GM23338 (cell line): ENCODE results near the gene DNAI1. TPM values are rescaled to one million over a fixed set of nuclear protein-coding genes. Genes with fewer than 3 reads are reported as not detected.

Source experiments
- ATAC-seq: fragments of 200-7000 bp; cut with Tn5 transposase; 3 replicates; pipeline ENCODE4 v1.9.1; 2020
- DNase-seq: peaks from one replicate; pipeline ENCODE4 v3.0.0-alpha.2; 2015; ENCODE audit warnings: low spot score
- H2AFZ ChIP-seq: fragments of 200-600 bp; sonication (generic); 2 replicates; pipeline ENCODE4 v1.8.0; 2016; ENCODE audit warnings: antibody characterized with exemption, mild to moderate bottlenecking, moderate library complexity
- H3F3A ChIP-seq: fragments of 200-600 bp; sonication (generic); replicated peaks from 2 replicates; pipeline ENCODE4 v1.8.0; 2017; ENCODE audit warnings: antibody characterized with exemption, mixed run types, low read depth
- H3K27ac ChIP-seq: fragments of 200-600 bp; sonication (generic); 2 replicates; pipeline ENCODE4 v1.6.1; 2016; ENCODE audit warnings: low read depth
- H3K27me3 ChIP-seq: fragments of 200-600 bp; sonication (generic); 2 replicates; pipeline ENCODE4 v1.8.0; 2016; ENCODE audit warnings: mild to moderate bottlenecking, mixed run types, moderate library complexity; ENCODE audit not compliant: insufficient read depth
- H3K36me3 ChIP-seq: fragments of 200-600 bp; sonication (generic); 2 replicates; pipeline ENCODE4 v1.8.0; 2016; ENCODE audit warnings: mild to moderate bottlenecking; ENCODE audit not compliant: insufficient read depth
- H3K4me1 ChIP-seq: fragments of 200-600 bp; sonication (generic); 2 replicates; pipeline ENCODE4 v1.8.0; 2016; ENCODE audit warnings: mild to moderate bottlenecking, moderate library complexity; ENCODE audit not compliant: insufficient read depth
- H3K4me2 ChIP-seq: fragments of 200-600 bp; sonication (generic); 2 replicates; pipeline ENCODE4 v1.7.1; 2017; ENCODE audit warnings: mixed run types
- H3K4me3 ChIP-seq: fragments of 200-600 bp; sonication (generic); 2 replicates; pipeline ENCODE4 v1.6.1; 2016; ENCODE audit warnings: mixed run types
- H3K79me2 ChIP-seq: fragments of 200-600 bp; sonication (generic); replicated peaks from 2 replicates; pipeline ENCODE4 v1.8.0; 2017; ENCODE audit warnings: mild to moderate bottlenecking; ENCODE audit not compliant: insufficient read depth
- H3K9me2 ChIP-seq: fragments of 200-600 bp; sonication (generic); 2 replicates; pipeline ENCODE4 v1.8.0; 2017; ENCODE audit not compliant: insufficient read depth
- H4K20me1 ChIP-seq: fragments of 200-600 bp; sonication (generic); replicated peaks from 2 replicates; pipeline ENCODE4 v1.8.0; 2017; ENCODE audit warnings: mild to moderate bottlenecking; ENCODE audit not compliant: insufficient read depth
- H3K27ac Mint-ChIP-seq: 2 replicates; pipeline ENCODE4 v1.8.0; 2020; ENCODE audit warnings: inconsistent platforms, mild to moderate bottlenecking, moderate library complexity, mixed read lengths
- H3K27me3 Mint-ChIP-seq: 3 replicates; pipeline ENCODE4 v1.8.0; 2022; ENCODE audit warnings: low read depth, mild to moderate bottlenecking, moderate library complexity, mixed read lengths, inconsistent platforms; ENCODE audit not compliant: insufficient read depth, poor library complexity
- H3K36me3 Mint-ChIP-seq: 3 replicates; pipeline ENCODE4 v1.8.0; 2021; ENCODE audit warnings: low read depth, mild to moderate bottlenecking, inconsistent platforms, moderate library complexity, mixed read lengths
- H3K4me1 Mint-ChIP-seq: 3 replicates; pipeline ENCODE4 v1.8.0; 2020; ENCODE audit warnings: mild to moderate bottlenecking, inconsistent platforms, mixed read lengths
- H3K4me3 Mint-ChIP-seq: 3 replicates; pipeline ENCODE4 v1.8.0; 2021; ENCODE audit warnings: moderate library complexity, mild to moderate bottlenecking, inconsistent platforms, mixed read lengths
- H3K9me3 Mint-ChIP-seq: 3 replicates; pipeline ENCODE4 v1.8.0; 2020; ENCODE audit warnings: moderate library complexity, mild to moderate bottlenecking, inconsistent platforms, mixed read lengths
- CREB1 ChIP-seq: fragments of 250-450 bp; sonication (Bioruptor Pico); IDR thresholded peaks from 2 replicates; pipeline ENCODE4 v1.5.0; 2020; ENCODE audit warnings: low read depth, mild to moderate bottlenecking, moderate library complexity
- EZH2 ChIP-seq: fragments of 200-600 bp; sonication (generic); IDR thresholded peaks from one replicate; pipeline ENCODE4 v1.8.0; 2017; ENCODE audit warnings: antibody characterized with exemption, mild to moderate bottlenecking, low read depth; ENCODE audit not compliant: unreplicated experiment
- EZH2phosphoT487 ChIP-seq: fragments of 200-600 bp; sonication (generic); IDR thresholded peaks from one replicate; pipeline ENCODE4 v1.8.1; 2018; ENCODE audit warnings: antibody characterized with exemption; ENCODE audit not compliant: unreplicated experiment
- JUNB ChIP-seq: IDR thresholded peaks from one replicate; pipeline ENCODE4 v1.6.1; 2016; ENCODE audit warnings: antibody characterized with exemption; ENCODE audit not compliant: unreplicated experiment
- NANOG ChIP-seq: IDR thresholded peaks from 2 replicates; pipeline ENCODE4 v1.6.1; 2016; ENCODE audit warnings: antibody characterized with exemption, borderline replicate concordance
- POLR2AphosphoS5 ChIP-seq: IDR thresholded peaks from 2 replicates; pipeline ENCODE4 v1.6.1; 2016; ENCODE audit warnings: antibody characterized with exemption, low read depth
- STAT1 ChIP-seq: IDR thresholded peaks from one replicate; pipeline ENCODE4 v1.6.1; 2016; ENCODE audit warnings: antibody characterized with exemption; ENCODE audit not compliant: unreplicated experiment
- ZNF114 ChIP-seq: fragments of 250-450 bp; sonication (Bioruptor Pico); IDR thresholded peaks from 2 replicates; pipeline ENCODE4 v1.5.0; 2020; ENCODE audit warnings: mild to moderate bottlenecking, moderate library complexity
- ZNF331 ChIP-seq: fragments of 250-450 bp; sonication (Bioruptor Pico); IDR thresholded peaks from 2 replicates; pipeline ENCODE4 v1.5.0; 2020; ENCODE audit warnings: low read depth, mild to moderate bottlenecking, moderate library complexity
- polyA plus RNA-seq: library from polyadenylated mRNA; unstranded; fragments of >200 nt; fragmentation: Nextera tagmentation; extraction: Ambion mirVana; gene quantifications from 2 replicates; pipeline ENCODE4 v1.2.1, GENCODE V29; 2016
- total RNA-seq: library from RNA; depleted of rRNA; stranded (reverse); fragments of >200 nt; shearing (Covaris generic); gene quantifications from 2 replicates; pipeline ENCODE4 v1.2.3, GENCODE V29; 2014
- TF ChIP-seq, protein P1 (sequence below): IDR thresholded peaks from 2 replicates; pipeline ENCODE4 v1.6.1; 2016; ENCODE audit warnings: antibody characterized with exemption
- TF ChIP-seq, protein P2 (sequence below): fragments of 250-450 bp; sonication (Bioruptor Pico); IDR thresholded peaks from 2 replicates; pipeline ENCODE4 v1.5.0; 2020; ENCODE audit warnings: mild to moderate bottlenecking, moderate library complexity
- TF ChIP-seq, protein P3 (sequence below), 2 experiments: fragments of 200-600 bp in 1 of 2; sonication (generic) in 1 of 2; conservative IDR thresholded peaks; 2 replicates each; pipeline versions ENCODE4 v1.5.1 to v1.6.1; 2016 to 2017; ENCODE audit warnings: antibody characterized with exemption in 2 of 2, low read depth in 2 of 2, mild to moderate bottlenecking in 2 of 2, moderate library complexity in 1 of 2

The DNAI1 gene
- total and polyA plus RNA-seq, 2 experiments from 2014 or later: 1.0 to 1.1 TPM

DNA sequence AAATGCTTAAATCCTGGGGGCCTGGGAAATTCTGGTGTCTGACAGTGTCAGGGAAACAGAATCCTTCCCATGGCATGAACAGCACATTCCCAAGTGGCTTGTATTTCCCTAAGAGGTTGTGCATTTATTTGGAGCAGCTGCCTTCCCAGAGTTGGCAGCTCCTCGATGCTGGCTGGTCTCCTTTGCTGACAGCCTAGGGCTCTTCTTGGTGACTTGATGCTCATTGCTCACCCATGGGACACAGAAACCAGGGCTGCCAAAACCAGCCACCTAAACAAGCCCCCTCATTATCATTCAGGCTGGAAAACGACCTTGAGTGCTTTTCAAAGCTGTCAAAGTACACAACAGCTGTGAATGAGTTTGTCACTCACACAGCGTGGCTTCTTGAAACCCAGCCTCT, 39.9 kb downstream of the DNAI1 start:
- peaks cover 6% of the 10 kb centered on the region for H3K27me3 Mint-ChIP-seq
- H3K4me1 ChIP-seq: 0 out of 2 replicates have a peak, but pooled peaks cover 6% of the 10 kb centered on the region
- no peak for DNase-seq
- H3K4me2 ChIP-seq: no peak overlapping the region
- H3K27ac ChIP-seq: no peak overlapping the region
- H3K36me3 ChIP-seq: no peaks in the 10 kb centered on the region
- H3K4me3 ChIP-seq: no peak overlapping the region
- H4K20me1 ChIP-seq: no peaks in the 10 kb centered on the region
- H3K36me3 Mint-ChIP-seq: no peaks in the 10 kb centered on the region
- H3F3A ChIP-seq: no peaks in the 10 kb centered on the region
- H3K9me2 ChIP-seq: no peaks in the 10 kb centered on the region
- H3K27me3 ChIP-seq: no peaks in the 10 kb centered on the region
- ATAC-seq: no peak
- no peaks in the 10 kb centered on the region for H3K79me2 ChIP-seq
- H3K4me1 Mint-ChIP-seq: peaks cover 2% of the 10 kb centered on the region; the same call in 1 of the 3 replicates
- TF ChIP-seq EZH2phosphoT487 (no peak), NANOG (no peak), POLR2AphosphoS5 (no peak), CREB1 (no peak), JUNB (no peak), ZNF114 (CRISPR knock-in tag) (no peak), STAT1 (no peak)
- TF ChIP-seq, protein P1, sequence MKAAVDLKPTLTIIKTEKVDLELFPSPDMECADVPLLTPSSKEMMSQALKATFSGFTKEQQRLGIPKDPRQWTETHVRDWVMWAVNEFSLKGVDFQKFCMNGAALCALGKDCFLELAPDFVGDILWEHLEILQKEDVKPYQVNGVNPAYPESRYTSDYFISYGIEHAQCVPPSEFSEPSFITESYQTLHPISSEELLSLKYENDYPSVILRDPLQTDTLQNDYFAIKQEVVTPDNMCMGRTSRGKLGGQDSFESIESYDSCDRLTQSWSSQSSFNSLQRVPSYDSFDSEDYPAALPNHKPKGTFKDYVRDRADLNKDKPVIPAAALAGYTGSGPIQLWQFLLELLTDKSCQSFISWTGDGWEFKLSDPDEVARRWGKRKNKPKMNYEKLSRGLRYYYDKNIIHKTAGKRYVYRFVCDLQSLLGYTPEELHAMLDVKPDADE: no peak
- H3K27ac Mint-ChIP-seq: no peak overlapping the region
- H3K9me3 Mint-ChIP-seq: no peaks in the 10 kb centered on the region
- no peak overlapping the region for H2AFZ ChIP-seq
- no peak overlapping the region for H3K4me3 Mint-ChIP-seq

DNA sequence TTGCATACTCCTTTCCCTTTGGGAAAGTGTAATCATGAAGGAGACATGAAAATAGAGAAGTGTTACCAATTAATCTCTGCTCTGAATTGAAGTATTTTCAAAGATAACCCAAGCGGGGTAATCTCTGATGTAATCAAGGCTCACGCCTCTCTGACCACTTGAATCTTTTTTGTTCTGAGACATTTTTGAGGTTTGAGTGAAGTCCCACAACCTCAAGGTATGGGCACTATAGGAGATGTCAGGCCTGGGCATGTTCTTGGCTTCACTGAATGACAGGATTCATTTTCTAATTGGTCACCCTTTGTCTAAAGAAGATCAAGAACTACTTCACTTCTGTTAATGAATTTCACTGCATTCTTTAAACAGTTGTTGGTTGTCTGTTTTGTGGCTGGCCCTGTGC, 40.5 kb downstream of the DNAI1 start:
- Histone ChIP-seq H3F3A (no peaks in the 10 kb centered on the region), H3K4me2 (no peak overlapping the region), H3K36me3 (no peaks in the 10 kb centered on the region), H3K4me3 (no peak overlapping the region), H3K79me2 (no peaks in the 10 kb centered on the region), H3K27ac (no peak overlapping the region), H3K4me1 (0 out of 2 replicates have a peak, but pooled peaks cover 6% of the 10 kb centered on the region), H4K20me1 (no peaks in the 10 kb centered on the region), H2AFZ (no peak overlapping the region), H3K9me2 (no peaks in the 10 kb centered on the region), H3K27me3 (no peaks in the 10 kb centered on the region)
- H3K9me3 Mint-ChIP-seq: no peaks in the 10 kb centered on the region
- H3K27me3 Mint-ChIP-seq: peaks cover 6% of the 10 kb centered on the region
- no peak overlapping the region for H3K4me3 Mint-ChIP-seq
- H3K27ac Mint-ChIP-seq: no peak overlapping the region
- TF ChIP-seq JUNB (no peak), ZNF331 (CRISPR knock-in tag) (no peak), ZNF114 (CRISPR knock-in tag) (no peak), POLR2AphosphoS5 (no peak), EZH2 (no peak), STAT1 (no peak), NANOG (no peak)
- TF ChIP-seq, protein P1: no peak
- TF ChIP-seq, protein P2, sequence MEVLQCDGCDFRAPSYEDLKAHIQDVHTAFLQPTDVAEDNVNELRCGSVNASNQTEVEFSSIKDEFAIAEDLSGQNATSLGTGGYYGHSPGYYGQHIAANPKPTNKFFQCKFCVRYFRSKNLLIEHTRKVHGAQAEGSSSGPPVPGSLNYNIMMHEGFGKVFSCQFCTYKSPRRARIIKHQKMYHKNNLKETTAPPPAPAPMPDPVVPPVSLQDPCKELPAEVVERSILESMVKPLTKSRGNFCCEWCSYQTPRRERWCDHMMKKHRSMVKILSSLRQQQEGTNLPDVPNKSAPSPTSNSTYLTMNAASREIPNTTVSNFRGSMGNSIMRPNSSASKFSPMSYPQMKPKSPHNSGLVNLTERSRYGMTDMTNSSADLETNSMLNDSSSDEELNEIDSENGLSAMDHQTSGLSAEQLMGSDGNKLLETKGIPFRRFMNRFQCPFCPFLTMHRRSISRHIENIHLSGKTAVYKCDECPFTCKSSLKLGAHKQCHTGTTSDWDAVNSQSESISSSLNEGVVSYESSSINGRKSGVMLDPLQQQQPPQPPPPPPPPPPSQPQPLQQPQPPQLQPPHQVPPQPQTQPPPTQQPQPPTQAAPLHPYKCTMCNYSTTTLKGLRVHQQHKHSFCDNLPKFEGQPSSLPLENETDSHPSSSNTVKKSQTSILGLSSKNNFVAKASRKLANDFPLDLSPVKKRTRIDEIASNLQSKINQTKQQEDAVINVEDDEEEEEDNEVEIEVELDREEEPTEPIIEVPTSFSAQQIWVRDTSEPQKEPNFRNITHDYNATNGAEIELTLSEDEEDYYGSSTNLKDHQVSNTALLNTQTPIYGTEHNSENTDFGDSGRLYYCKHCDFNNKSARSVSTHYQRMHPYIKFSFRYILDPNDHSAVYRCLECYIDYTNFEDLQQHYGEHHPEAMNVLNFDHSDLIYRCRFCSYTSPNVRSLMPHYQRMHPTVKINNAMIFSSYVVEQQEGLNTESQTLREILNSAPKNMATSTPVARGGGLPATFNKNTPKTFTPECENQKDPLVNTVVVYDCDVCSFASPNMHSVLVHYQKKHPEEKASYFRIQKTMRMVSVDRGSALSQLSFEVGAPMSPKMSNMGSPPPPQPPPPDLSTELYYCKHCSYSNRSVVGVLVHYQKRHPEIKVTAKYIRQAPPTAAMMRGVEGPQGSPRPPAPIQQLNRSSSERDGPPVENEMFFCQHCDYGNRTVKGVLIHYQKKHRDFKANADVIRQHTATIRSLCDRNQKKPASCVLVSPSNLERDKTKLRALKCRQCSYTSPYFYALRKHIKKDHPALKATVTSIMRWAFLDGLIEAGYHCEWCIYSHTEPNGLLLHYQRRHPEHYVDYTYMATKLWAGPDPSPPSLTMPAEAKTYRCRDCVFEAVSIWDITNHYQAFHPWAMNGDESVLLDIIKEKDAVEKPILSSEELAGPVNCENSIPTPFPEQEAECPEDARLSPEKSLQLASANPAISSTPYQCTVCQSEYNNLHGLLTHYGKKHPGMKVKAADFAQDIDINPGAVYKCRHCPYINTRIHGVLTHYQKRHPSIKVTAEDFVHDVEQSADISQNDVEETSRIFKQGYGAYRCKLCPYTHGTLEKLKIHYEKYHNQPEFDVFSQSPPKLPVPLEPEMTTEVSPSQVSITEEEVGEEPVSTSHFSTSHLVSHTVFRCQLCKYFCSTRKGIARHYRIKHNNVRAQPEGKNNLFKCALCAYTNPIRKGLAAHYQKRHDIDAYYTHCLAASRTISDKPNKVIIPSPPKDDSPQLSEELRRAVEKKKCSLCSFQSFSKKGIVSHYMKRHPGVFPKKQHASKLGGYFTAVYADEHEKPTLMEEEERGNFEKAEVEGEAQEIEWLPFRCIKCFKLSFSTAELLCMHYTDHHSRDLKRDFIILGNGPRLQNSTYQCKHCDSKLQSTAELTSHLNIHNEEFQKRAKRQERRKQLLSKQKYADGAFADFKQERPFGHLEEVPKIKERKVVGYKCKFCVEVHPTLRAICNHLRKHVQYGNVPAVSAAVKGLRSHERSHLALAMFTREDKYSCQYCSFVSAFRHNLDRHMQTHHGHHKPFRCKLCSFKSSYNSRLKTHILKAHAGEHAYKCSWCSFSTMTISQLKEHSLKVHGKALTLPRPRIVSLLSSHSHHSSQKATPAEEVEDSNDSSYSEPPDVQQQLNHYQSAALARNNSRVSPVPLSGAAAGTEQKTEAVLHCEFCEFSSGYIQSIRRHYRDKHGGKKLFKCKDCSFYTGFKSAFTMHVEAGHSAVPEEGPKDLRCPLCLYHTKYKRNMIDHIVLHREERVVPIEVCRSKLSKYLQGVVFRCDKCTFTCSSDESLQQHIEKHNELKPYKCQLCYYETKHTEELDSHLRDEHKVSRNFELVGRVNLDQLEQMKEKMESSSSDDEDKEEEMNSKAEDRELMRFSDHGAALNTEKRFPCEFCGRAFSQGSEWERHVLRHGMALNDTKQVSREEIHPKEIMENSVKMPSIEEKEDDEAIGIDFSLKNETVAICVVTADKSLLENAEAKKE (CRISPR knock-in tag): no peak
- TF ChIP-seq, protein P3, sequence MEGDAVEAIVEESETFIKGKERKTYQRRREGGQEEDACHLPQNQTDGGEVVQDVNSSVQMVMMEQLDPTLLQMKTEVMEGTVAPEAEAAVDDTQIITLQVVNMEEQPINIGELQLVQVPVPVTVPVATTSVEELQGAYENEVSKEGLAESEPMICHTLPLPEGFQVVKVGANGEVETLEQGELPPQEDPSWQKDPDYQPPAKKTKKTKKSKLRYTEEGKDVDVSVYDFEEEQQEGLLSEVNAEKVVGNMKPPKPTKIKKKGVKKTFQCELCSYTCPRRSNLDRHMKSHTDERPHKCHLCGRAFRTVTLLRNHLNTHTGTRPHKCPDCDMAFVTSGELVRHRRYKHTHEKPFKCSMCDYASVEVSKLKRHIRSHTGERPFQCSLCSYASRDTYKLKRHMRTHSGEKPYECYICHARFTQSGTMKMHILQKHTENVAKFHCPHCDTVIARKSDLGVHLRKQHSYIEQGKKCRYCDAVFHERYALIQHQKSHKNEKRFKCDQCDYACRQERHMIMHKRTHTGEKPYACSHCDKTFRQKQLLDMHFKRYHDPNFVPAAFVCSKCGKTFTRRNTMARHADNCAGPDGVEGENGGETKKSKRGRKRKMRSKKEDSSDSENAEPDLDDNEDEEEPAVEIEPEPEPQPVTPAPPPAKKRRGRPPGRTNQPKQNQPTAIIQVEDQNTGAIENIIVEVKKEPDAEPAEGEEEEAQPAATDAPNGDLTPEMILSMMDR (conservative IDR thresholded peaks at IDR 0.05; ENCODE audit: low read depth in 2 of 2): no peak
- DNase-seq (no peak), ATAC-seq (no peak)
- no peaks in the 10 kb centered on the region for H3K36me3 Mint-ChIP-seq
- peaks cover 2% of the 10 kb centered on the region; the same call in 1 of the 3 replicates for H3K4me1 Mint-ChIP-seq
